Chondrocyte (in vitro differentiated cells): ENCODE data around the gene NPSR1. TPM values are rescaled to one million over a fixed set of nuclear protein-coding genes. Genes with fewer than 3 reads are reported as not detected.

Source experiments
- DNase-seq: peaks from one replicate; pipeline ENCODE4 v3.0.0; 2021; ENCODE audit warnings: mixed read lengths, low spot score
- H3K27ac Mint-ChIP-seq: one replicate; pipeline ENCODE4 v1.8.0; 2021; ENCODE audit warnings: mild to moderate bottlenecking, moderate library complexity, mixed read lengths; ENCODE audit not compliant: unreplicated experiment
- H3K27me3 Mint-ChIP-seq: 2 replicates; pipeline ENCODE4 v1.8.0; 2021; ENCODE audit warnings: low read depth, mixed read lengths
- H3K36me3 Mint-ChIP-seq: 2 replicates; pipeline ENCODE4 v1.8.0; 2021; ENCODE audit warnings: low read depth, mixed read lengths
- H3K4me1 Mint-ChIP-seq: 2 replicates; pipeline ENCODE4 v1.8.0; 2021; ENCODE audit warnings: low read depth, mild to moderate bottlenecking, mixed read lengths
- H3K4me3 Mint-ChIP-seq: one replicate; pipeline ENCODE4 v1.8.0; 2021; ENCODE audit warnings: mild to moderate bottlenecking, moderate library complexity, mixed read lengths; ENCODE audit not compliant: unreplicated experiment
- H3K9me3 Mint-ChIP-seq: 2 replicates; pipeline ENCODE4 v1.8.0; 2021; ENCODE audit warnings: low read depth, mixed read lengths
- total RNA-seq: library from RNA; stranded (reverse); gene quantifications from 3 replicates; pipeline ENCODE4 v1.2.1, GENCODE V29; 2021
- TF ChIP-seq, protein P1 (sequence below): fragments of 200-600 bp; sonication (generic); IDR thresholded peaks from 2 replicates; pipeline ENCODE4 v1.5.0; 2021; ENCODE audit warnings: antibody characterized with exemption, mild to moderate bottlenecking, moderate library complexity

NPSR1 gene
- total RNA-seq, 1 donor from 2014 or later = not detected

- Mint-ChIP-seq H3K9me3 (no peaks in the 10 kb centered on the region), H3K4me3 (no peak overlapping the region), H3K27ac (no peak overlapping the region), H3K27me3 (peaks cover 29% of the 10 kb centered on the region), H3K36me3 (no peaks in the 10 kb centered on the region), H3K4me1 (no peaks in the 10 kb centered on the region)
- no peak for DNase-seq
- TF ChIP-seq, protein P1, sequence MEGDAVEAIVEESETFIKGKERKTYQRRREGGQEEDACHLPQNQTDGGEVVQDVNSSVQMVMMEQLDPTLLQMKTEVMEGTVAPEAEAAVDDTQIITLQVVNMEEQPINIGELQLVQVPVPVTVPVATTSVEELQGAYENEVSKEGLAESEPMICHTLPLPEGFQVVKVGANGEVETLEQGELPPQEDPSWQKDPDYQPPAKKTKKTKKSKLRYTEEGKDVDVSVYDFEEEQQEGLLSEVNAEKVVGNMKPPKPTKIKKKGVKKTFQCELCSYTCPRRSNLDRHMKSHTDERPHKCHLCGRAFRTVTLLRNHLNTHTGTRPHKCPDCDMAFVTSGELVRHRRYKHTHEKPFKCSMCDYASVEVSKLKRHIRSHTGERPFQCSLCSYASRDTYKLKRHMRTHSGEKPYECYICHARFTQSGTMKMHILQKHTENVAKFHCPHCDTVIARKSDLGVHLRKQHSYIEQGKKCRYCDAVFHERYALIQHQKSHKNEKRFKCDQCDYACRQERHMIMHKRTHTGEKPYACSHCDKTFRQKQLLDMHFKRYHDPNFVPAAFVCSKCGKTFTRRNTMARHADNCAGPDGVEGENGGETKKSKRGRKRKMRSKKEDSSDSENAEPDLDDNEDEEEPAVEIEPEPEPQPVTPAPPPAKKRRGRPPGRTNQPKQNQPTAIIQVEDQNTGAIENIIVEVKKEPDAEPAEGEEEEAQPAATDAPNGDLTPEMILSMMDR = no peak
Measured at GRCh38 chr7:34719636-34720035, 61.6 kb downstream of the NPSR1 start.

- no peaks in the 10 kb centered on the region for H3K36me3 Mint-ChIP-seq
- no peak overlapping the region for H3K27ac Mint-ChIP-seq
- peaks cover 30% of the 10 kb centered on the region for H3K27me3 Mint-ChIP-seq
- H3K4me1 Mint-ChIP-seq = no peaks in the 10 kb centered on the region
- TF ChIP-seq, protein P1 = no peak
- DNase-seq = no peak
- no peak overlapping the region for H3K4me3 Mint-ChIP-seq
- H3K9me3 Mint-ChIP-seq = no peaks in the 10 kb centered on the region
Measured at GRCh38 chr7:34720289-34720688, 62.3 kb downstream of the NPSR1 start.

DNA sequence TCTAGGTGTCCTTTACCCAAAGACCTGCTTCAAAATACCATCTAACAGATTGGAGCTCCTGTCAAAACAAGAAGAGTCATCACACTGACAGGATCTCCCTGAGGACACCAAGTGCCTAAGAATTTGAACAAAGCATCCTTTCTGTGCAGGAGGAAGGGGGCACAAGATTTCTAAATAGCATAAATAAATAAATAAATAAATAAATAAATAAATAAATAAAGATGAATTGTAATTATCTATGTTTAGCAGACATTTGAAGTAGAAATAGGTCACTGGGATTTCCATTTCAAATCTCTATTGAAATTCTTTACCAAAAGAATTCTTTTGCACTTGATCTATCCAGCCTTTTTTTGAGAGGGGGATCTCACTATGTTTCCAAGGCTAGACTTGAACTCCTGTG is 65.3 kb downstream of the NPSR1 start:
- TF ChIP-seq, protein P1 = no peak
- no peaks in the 10 kb centered on the region for H3K4me1 Mint-ChIP-seq
- no peaks in the 10 kb centered on the region for H3K9me3 Mint-ChIP-seq
- H3K36me3 Mint-ChIP-seq = no peaks in the 10 kb centered on the region
- H3K4me3 Mint-ChIP-seq = no peak overlapping the region
- no peak overlapping the region for H3K27ac Mint-ChIP-seq
- no peak for DNase-seq
- peaks cover 23% of the 10 kb centered on the region for H3K27me3 Mint-ChIP-seq

- Mint-ChIP-seq H3K4me3 (no peak overlapping the region), H3K27ac (no peak overlapping the region), H3K4me1 (no peaks in the 10 kb centered on the region), H3K9me3 (no peaks in the 10 kb centered on the region), H3K36me3 (no peaks in the 10 kb centered on the region), H3K27me3 (peaks cover 24% of the 10 kb centered on the region)
- TF ChIP-seq, protein P1 = no peak
- no peak for DNase-seq
Measured at GRCh38 chr7:34723866-34724490, 66.0 kb downstream of the NPSR1 start.

DNA sequence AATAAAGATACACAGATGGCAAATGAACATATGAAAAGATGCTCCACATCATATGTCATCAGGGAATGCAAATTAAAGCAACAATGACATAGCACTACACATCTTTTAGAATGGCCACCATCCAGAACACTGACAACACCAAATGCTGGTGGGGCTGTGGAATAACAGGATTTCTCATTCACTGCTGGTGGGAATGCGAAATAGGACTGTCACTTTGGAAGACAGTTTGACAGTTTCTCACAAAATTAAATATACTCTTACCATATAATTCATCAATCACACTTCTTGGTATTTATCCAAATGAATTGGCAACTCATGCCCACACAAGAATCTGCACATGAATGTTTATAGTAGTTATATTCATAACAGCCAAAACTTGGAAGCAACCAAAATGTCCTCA is 68.2 kb downstream of the NPSR1 start:
- Mint-ChIP-seq H3K36me3 (no peaks in the 10 kb centered on the region), H3K4me1 (no peaks in the 10 kb centered on the region), H3K9me3 (no peaks in the 10 kb centered on the region), H3K27ac (no peak overlapping the region), H3K27me3 (peaks cover 22% of the 10 kb centered on the region), H3K4me3 (no peak overlapping the region)
- TF ChIP-seq, protein P1 = no peak
- DNase-seq = no peak
